ENCODE measurements around the gene NDUFA8. TPM values are rescaled to one million over a fixed set of nuclear protein-coding genes. Genes with fewer than 3 reads are reported as not detected.

NDUFA8 gene
- total RNA-seq, 3 donors from 2014 or later (not counting 1 experiment from before 2014, with no cell fraction given), result 6.6 to 15.9 (median 10.8) TPM

DNA sequence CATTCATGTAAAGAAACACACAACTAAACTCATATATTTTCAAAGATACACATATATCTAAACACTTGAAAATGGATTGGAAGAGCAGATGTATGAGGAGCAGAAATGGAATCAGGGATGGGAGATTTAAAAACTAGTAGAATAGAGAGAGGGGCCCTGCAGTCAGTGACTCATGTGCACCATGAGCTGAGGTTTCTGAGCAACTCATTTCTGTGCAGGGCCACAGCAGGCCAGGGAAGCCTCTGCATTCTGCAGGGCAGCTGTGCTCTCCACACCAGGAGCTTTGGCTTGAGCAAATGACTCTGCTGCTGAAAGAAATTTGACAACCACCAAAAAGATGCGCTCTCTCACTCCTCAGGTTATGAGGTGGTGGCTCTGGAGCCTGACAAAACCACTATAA is 42.1 kb upstream of the NDUFA8 start:
- DNase-seq, result no peak
- no peaks in the 10 kb centered on the region for H3K36me3 Mint-ChIP-seq
- H3K4me1 ChIP-seq (ENCODE audit: control insufficient read depth, insufficient read depth, low read length), result no peaks in the 10 kb centered on the region
- no peak overlapping the region for H3K4me3 ChIP-seq (ENCODE audit: low read length)
- no peak for ATAC-seq
- no peak overlapping the region for H3K4me3 Mint-ChIP-seq
- H3K9me3 ChIP-seq (ENCODE audit: control insufficient read depth, insufficient read depth, low read length), result no peaks in the 10 kb centered on the region
- no peaks in the 10 kb centered on the region for H3K36me3 ChIP-seq (ENCODE audit: control insufficient read depth, insufficient read depth, low read length)
- H3K27me3 Mint-ChIP-seq (ENCODE audit: low read depth in 2 of 2), result peaks cover 4 to 7% of the 10 kb centered on the region in 2 donors
- no peaks in the 10 kb centered on the region for H3K27me3 ChIP-seq (ENCODE audit: control insufficient read depth, insufficient read depth, low read length)
- no peaks in the 10 kb centered on the region for H3K9me3 Mint-ChIP-seq
- TF ChIP-seq, protein P1, sequence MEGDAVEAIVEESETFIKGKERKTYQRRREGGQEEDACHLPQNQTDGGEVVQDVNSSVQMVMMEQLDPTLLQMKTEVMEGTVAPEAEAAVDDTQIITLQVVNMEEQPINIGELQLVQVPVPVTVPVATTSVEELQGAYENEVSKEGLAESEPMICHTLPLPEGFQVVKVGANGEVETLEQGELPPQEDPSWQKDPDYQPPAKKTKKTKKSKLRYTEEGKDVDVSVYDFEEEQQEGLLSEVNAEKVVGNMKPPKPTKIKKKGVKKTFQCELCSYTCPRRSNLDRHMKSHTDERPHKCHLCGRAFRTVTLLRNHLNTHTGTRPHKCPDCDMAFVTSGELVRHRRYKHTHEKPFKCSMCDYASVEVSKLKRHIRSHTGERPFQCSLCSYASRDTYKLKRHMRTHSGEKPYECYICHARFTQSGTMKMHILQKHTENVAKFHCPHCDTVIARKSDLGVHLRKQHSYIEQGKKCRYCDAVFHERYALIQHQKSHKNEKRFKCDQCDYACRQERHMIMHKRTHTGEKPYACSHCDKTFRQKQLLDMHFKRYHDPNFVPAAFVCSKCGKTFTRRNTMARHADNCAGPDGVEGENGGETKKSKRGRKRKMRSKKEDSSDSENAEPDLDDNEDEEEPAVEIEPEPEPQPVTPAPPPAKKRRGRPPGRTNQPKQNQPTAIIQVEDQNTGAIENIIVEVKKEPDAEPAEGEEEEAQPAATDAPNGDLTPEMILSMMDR (IDR thresholded peaks at IDR 0.05), result no peak
- intact Hi-C loops (cut with micrococcal nuclease), result no loop called here
- H3K4me1 Mint-ChIP-seq, result no peaks in the 10 kb centered on the region
- WGBS (ENCODE audit: insufficient coverage), result 79% methylated on average over 1 of the region's 1 CpG
- H3K27ac ChIP-seq (ENCODE audit: low read length), result no peak overlapping the region
- no peak overlapping the region for H3K27ac Mint-ChIP-seq

DNA sequence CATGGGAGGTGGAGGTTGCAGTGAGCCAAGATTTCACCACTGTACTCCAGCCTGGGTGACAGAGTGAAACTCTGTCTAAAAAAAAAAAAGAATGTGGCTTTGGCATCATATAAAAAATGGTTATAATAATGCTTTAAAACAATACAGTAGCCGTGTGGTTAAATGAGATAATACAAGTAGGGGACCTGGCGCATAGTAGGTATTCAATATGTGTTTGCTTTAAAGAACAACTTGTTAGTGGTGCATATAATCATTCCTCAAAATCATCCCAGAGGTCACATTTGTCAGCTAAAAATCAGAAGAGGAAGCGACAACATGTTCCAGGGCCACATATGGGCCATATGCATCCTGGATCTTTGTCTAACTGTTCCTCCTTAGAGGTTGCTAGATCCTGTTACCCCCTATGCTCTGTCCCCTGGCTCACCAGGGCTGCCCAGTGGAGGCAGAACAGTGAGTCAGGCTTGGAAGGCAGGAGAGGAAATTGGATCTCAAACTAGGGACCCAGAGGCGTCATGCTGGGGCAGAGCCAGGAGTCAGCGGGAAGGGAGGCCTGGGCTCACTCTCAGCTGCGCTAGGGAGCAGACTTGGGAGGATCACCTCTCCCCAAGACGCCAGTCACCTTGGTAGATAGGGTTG is 41.5 kb upstream of the NDUFA8 start:
- DNase-seq (no peak), ATAC-seq (no peak)
- no peak overlapping the region for H3K27ac Mint-ChIP-seq
- no peaks in the 10 kb centered on the region for H3K4me1 ChIP-seq (ENCODE audit: control insufficient read depth, insufficient read depth, low read length)
- H3K36me3 ChIP-seq (ENCODE audit: control insufficient read depth, insufficient read depth, low read length), result no peaks in the 10 kb centered on the region
- peaks cover 5 to 7% of the 10 kb centered on the region in 2 donors for H3K27me3 Mint-ChIP-seq (ENCODE audit: low read depth in 2 of 2)
- no peaks in the 10 kb centered on the region for H3K9me3 ChIP-seq (ENCODE audit: control insufficient read depth, insufficient read depth, low read length)
- H3K4me1 Mint-ChIP-seq, result no peaks in the 10 kb centered on the region
- H3K36me3 Mint-ChIP-seq, result no peaks in the 10 kb centered on the region
- H3K4me3 Mint-ChIP-seq, result no peak overlapping the region
- no peaks in the 10 kb centered on the region for H3K9me3 Mint-ChIP-seq
- 90% methylated on average over 6 of the region's 7 CpGs for WGBS (ENCODE audit: insufficient coverage)
- no peak overlapping the region for H3K4me3 ChIP-seq (ENCODE audit: low read length)
- no peak overlapping the region for H3K27ac ChIP-seq (ENCODE audit: low read length)
- TF ChIP-seq, protein P1 (IDR thresholded peaks at IDR 0.05), result no peak
- intact Hi-C loops (cut with micrococcal nuclease), result no loop called here
- no peaks in the 10 kb centered on the region for H3K27me3 ChIP-seq (ENCODE audit: control insufficient read depth, insufficient read depth, low read length)

DNA sequence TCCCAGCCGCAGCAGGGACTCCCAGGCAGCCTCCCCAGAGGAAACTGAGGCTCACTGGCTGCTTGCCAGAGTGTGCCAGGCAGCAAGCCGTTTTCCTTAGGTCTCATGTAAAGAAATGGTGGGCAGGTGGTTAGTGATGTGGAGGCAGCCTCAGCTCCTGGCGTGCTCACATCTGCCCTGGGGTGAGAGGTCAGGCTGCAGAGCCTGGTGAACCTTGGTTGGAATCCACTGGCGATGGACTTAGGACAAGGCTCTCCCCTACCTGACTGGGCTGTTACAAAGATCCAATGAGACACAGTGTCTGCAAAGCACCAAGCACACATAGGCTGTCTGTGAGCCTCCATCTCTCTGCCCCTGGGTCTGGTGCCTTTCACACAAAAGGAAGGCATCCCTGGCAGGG is 38.3 kb upstream of the NDUFA8 start:
- Histone ChIP-seq H3K9me3 (ENCODE audit: control insufficient read depth, insufficient read depth, low read length) (no peaks in the 10 kb centered on the region), H3K4me3 (ENCODE audit: low read length) (no peak overlapping the region), H3K27ac (ENCODE audit: low read length) (no peak overlapping the region), H3K4me1 (ENCODE audit: control insufficient read depth, insufficient read depth, low read length) (no peaks in the 10 kb centered on the region), H3K36me3 (ENCODE audit: control insufficient read depth, insufficient read depth, low read length) (no peaks in the 10 kb centered on the region), H3K27me3 (ENCODE audit: control insufficient read depth, insufficient read depth, low read length) (no peaks in the 10 kb centered on the region)
- ATAC-seq, result no peak
- Mint-ChIP-seq H3K27ac (no peak overlapping the region), H3K27me3 (ENCODE audit: low read depth in 2 of 2) (peaks cover 5 to 7% of the 10 kb centered on the region in 2 donors), H3K4me3 (no peak overlapping the region), H3K4me1 (no peaks in the 10 kb centered on the region), H3K9me3 (no peaks in the 10 kb centered on the region), H3K36me3 (no peaks in the 10 kb centered on the region)
- no peak for DNase-seq
- 85% methylated on average over 4 of the region's 4 CpGs for WGBS (ENCODE audit: insufficient coverage)
- intact Hi-C loops (cut with micrococcal nuclease), result no loop called here
- TF ChIP-seq, protein P1 (IDR thresholded peaks at IDR 0.05), result no peak

DNA sequence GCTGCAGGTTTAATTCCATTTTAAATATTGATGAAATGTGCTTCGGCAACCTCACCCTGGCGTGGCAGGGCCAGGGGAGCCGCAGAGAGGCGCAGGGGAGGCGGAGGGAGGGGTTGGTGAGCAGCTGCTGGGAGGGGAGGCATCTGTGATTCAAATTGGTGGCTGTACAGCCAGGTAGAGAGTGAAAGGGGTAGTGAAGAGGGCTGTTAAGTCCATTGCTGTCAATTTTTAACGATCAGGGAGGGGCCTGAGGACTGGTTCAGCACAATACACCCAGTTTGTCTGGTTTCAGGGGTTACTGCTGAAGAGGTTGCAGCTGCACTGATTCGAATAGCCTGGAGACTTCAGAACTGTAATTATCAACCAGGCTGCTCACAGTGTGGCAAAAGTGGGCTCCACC is 37.8 kb upstream of the NDUFA8 start:
- H3K4me1 ChIP-seq (ENCODE audit: control insufficient read depth, insufficient read depth, low read length), result no peaks in the 10 kb centered on the region
- intact Hi-C loops (cut with micrococcal nuclease), result no loop called here
- no peak overlapping the region for H3K4me3 ChIP-seq (ENCODE audit: low read length)
- no peak overlapping the region for H3K4me3 Mint-ChIP-seq
- TF ChIP-seq, protein P1 (IDR thresholded peaks at IDR 0.05), result no peak
- no peaks in the 10 kb centered on the region for H3K27me3 ChIP-seq (ENCODE audit: control insufficient read depth, insufficient read depth, low read length)
- no peaks in the 10 kb centered on the region for H3K9me3 Mint-ChIP-seq
- H3K36me3 Mint-ChIP-seq, result no peaks in the 10 kb centered on the region
- no peaks in the 10 kb centered on the region for H3K36me3 ChIP-seq (ENCODE audit: control insufficient read depth, insufficient read depth, low read length)
- WGBS (ENCODE audit: insufficient coverage), result 83% methylated on average over 7 of the region's 7 CpGs
- no peaks in the 10 kb centered on the region for H3K9me3 ChIP-seq (ENCODE audit: control insufficient read depth, insufficient read depth, low read length)
- no peak overlapping the region for H3K27ac Mint-ChIP-seq
- H3K4me1 Mint-ChIP-seq, result no peaks in the 10 kb centered on the region
- no peak for DNase-seq
- peaks cover 5 to 7% of the 10 kb centered on the region in 2 donors for H3K27me3 Mint-ChIP-seq (ENCODE audit: low read depth in 2 of 2)
- ATAC-seq, result no peak
- H3K27ac ChIP-seq (ENCODE audit: low read length), result no peak overlapping the region

Measured in natural killer cell (primary cell).